Body of pancreas (tissue), 4 donors: ENCODE data around the gene ZC2HC1B.

Source experiments
- POLR2A ChIP-seq, 3 donors: fragments of 450-650 bp; IDR thresholded peaks; one replicate each; pipeline ENCODE4 v1.6.1; 2016; ENCODE audit warnings: antibody characterized with exemption in 3 of 3, mild to moderate bottlenecking in 2 of 3
- TF ChIP-seq, protein P1 (sequence below), 7 experiments: fragments of 450-650 bp in 4 of 7; fragments of 200-600 bp in 3 of 7; sonication (generic) in 3 of 7; IDR thresholded peaks; one replicate each; pipeline ENCODE4 v1.5.1; 2016 to 2019; ENCODE audit warnings: antibody characterized with exemption in 7 of 7

DNA sequence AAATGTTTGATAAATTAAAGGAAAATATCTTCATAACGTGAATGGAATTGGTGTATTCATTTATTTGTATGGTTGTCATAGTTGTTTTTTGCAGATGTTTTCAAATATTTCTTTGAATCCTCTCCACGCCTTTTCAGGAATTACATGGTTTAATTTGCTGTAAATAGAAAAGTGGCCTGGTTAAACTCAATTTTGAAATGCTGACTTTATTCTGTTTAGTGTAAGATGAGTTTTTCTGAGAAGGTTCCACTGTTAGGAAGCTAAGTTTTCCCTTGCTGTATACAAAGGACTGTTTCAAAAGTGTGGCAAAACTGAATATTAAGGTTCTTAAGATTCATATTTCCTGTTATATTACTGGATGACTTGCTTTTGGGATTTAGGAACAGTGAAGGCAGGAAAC, 503 bp upstream of the ZC2HC1B start:
- TF ChIP-seq, protein P1, sequence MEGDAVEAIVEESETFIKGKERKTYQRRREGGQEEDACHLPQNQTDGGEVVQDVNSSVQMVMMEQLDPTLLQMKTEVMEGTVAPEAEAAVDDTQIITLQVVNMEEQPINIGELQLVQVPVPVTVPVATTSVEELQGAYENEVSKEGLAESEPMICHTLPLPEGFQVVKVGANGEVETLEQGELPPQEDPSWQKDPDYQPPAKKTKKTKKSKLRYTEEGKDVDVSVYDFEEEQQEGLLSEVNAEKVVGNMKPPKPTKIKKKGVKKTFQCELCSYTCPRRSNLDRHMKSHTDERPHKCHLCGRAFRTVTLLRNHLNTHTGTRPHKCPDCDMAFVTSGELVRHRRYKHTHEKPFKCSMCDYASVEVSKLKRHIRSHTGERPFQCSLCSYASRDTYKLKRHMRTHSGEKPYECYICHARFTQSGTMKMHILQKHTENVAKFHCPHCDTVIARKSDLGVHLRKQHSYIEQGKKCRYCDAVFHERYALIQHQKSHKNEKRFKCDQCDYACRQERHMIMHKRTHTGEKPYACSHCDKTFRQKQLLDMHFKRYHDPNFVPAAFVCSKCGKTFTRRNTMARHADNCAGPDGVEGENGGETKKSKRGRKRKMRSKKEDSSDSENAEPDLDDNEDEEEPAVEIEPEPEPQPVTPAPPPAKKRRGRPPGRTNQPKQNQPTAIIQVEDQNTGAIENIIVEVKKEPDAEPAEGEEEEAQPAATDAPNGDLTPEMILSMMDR (IDR thresholded peaks at IDR 0.05), result no peak
- no peak for TF ChIP-seq POLR2A (IDR thresholded peaks at IDR 0.05)
